Activated CD8-positive, alpha-beta memory T cell treated with anti-CD3 and anti-CD28 coated beads, Interleukin-2, amount 50 U/mL, for 24 hours (primary cell): ENCODE data around the gene AAMP.

Source experiments
- DNase-seq: peaks from one replicate; pipeline ENCODE4 v3.0.0-alpha.2; 2020; ENCODE audit errors: extremely low read depth

The AAMP gene

GRCh38 chr2:218223046-218223445 lies 46.9 kb downstream of the AAMP start:
- DNase-seq = no peak

DNA sequence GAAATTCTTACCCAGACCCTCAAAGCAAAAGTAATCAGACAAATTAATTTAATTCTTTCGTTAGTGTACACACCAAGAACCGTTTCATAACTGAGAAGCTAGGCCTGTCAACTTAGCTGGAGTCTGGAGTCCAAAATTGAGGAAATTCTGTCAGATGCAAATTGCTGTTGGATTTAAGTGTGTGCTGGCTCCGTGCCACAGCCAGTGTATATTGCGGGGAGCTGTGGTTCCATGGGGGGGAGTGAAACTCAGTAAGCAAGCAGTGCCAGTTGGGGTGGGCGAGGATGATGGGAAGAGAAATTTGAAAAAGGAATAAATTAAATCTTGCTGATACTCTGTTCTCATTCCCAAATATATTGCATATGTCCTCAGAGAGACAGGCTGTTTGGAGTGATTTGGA lies 48.9 kb downstream of the AAMP start:
- no peak for DNase-seq

GRCh38 chr2:218219934-218220333 lies 50.0 kb downstream of the AAMP start:
- DNase-seq = no peak

GRCh38 chr2:218218268-218219185 lies 51.4 kb downstream of the AAMP start:
- DNase-seq = no peak

DNA sequence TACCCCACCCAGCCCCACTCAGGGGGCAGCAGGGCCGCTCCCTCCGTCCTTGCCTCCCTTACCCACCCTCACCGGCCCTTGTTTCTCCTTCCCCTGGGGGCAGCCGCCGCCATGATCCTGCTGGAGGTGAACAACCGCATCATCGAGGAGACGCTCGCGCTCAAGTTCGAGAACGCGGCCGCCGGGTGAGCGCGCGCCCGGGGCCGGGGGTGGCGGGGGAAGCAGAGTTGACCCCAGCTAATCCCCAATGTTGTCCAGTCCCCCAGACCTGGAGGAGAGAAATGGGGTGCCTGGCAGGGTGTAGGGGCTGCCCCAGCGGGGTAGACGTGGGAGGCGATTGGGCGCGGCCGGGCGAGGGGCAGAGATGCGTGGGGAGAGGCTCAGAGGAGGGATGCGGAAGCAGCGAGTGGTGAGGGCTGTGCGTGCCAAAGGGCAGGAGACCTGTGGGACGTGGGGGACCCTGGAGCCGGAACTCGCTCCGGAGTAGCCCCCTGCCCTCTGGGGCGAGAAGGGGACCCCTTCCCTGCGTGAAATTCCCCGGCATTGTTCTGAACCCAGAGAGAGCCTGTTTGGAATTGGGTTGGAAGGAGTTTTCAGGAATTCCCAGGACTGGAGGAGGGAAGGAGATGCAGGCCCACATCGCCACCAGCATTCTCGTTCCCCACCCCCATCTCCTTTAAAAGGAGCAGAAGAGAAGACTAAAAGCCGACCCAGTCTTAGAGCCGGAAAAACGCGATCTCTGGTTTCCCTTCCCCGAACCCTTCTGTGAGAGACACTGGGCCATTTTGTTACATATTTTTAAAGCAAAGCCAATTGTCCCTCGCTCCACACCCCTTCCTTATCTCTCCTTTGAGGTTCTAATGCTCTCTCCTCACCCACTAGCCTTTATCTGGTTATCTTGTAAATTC lies 52.3 kb downstream of the AAMP start:
- DNase-seq = peak; percentile 56

DNA sequence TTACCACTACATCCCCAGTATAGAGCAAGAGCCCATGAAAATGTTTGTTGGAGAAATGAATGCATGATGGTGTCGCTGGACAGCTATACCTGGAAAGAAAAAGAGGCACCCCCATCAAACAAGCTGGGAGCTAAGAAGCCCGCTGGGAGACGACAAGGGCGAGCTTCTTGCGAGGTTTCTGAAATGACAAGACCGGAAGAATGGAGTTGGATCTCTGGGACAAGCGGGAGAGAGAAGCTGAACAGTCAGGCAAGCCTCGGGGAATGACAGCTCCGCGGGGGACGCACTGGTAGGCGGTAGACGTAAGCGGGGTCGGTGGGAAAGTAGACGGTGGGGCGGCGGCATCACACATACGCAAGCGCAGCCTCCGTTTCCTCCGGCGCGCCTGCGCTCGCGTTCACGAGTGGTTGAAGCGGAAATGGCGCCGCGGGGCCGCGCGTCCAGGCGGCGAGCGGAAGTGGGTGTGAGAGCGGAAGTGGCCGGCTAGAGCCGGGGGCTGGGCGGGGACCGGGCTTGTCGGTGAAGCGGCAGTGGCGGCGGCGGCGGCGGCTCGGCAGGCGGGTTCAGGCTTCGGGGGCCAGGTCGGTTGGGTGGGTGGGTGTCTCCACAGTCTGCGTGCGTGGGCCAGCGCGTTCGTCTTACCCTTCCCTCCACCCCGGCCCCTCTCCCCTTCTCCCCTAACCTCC lies 53.1 kb downstream of the AAMP start, which contains the start of gene ARPC2:
Gene ARPC2, plus strand, starts transcription at position 516 of the 686 bp plus-strand sequence. CDS start 282 bp downstream, outside the sequence.
- peak; percentile 83 for DNase-seq

GRCh38 chr2:218216336-218216673 lies 53.6 kb downstream of the AAMP start:
- DNase-seq = no peak
